SK-N-SH treated with all-trans-retinoic acid at 6 μM for 48 hours (cell line): ENCODE results near the gene CCDC80.

Experiments used
- BACH2 ChIP-seq: fragments of 250-450 bp; sonication (Bioruptor Pico); IDR thresholded peaks from 2 replicates; pipeline ENCODE4 v1.9.0; 2021; ENCODE audit warnings: mild to moderate bottlenecking, borderline replicate concordance
- CSRNP3 ChIP-seq: fragments of 250-450 bp; sonication (Bioruptor Pico); IDR thresholded peaks from 2 replicates; pipeline ENCODE4 v1.5.1; 2021; ENCODE audit warnings: mild to moderate bottlenecking, moderate library complexity
- GLIS3 ChIP-seq: fragments of 250-450 bp; sonication (Bioruptor Pico); IDR thresholded peaks from 2 replicates; pipeline ENCODE4 v1.5.0; 2020; ENCODE audit warnings: mild to moderate bottlenecking, moderate library complexity
- PPARA ChIP-seq: fragments of 250-450 bp; sonication (Bioruptor Pico); IDR thresholded peaks from 2 replicates; pipeline ENCODE4 v1.5.0; 2020; ENCODE audit warnings: mild to moderate bottlenecking, borderline replicate concordance
- RARB ChIP-seq: fragments of 250-450 bp; sonication (Bioruptor Pico); IDR thresholded peaks from 2 replicates; pipeline ENCODE4 v1.8.0; 2021; ENCODE audit warnings: mild to moderate bottlenecking, moderate library complexity
- SNAI2 ChIP-seq: fragments of 250-450 bp; sonication (Bioruptor Pico); IDR thresholded peaks from 2 replicates; pipeline ENCODE4 v1.5.0; 2020; ENCODE audit warnings: mild to moderate bottlenecking, moderate library complexity
- ZFP3 ChIP-seq: fragments of 250-450 bp; sonication (Bioruptor Pico); IDR thresholded peaks from 2 replicates; pipeline ENCODE4 v1.5.0; 2020; ENCODE audit warnings: mild to moderate bottlenecking, moderate library complexity
- ZFP30 ChIP-seq: fragments of 450-650 bp; formaldehyde crosslinking; IDR thresholded peaks from 2 replicates; pipeline ENCODE4 v1.5.0; 2022; ENCODE audit warnings: mild to moderate bottlenecking, moderate library complexity
- ZNF565 ChIP-seq: fragments of 450-650 bp; formaldehyde crosslinking; conservative IDR thresholded peaks from 2 replicates; pipeline ENCODE4 v1.5.0; 2020; ENCODE audit warnings: low read depth, mild to moderate bottlenecking, moderate library complexity
- ZNF8 ChIP-seq: fragments of 450-650 bp; formaldehyde crosslinking; IDR thresholded peaks from 2 replicates; pipeline ENCODE4 v1.5.0; 2020; ENCODE audit warnings: mild to moderate bottlenecking, moderate library complexity
- TF ChIP-seq, protein P1 (sequence below): fragments of 250-450 bp; sonication (Bioruptor Pico); IDR thresholded peaks from 2 replicates; pipeline ENCODE4 v1.8.0; 2021; ENCODE audit warnings: low read depth, mild to moderate bottlenecking, moderate library complexity, borderline replicate concordance
- TF ChIP-seq, protein P2 (sequence below): fragments of 250-450 bp; sonication (Bioruptor Pico); IDR thresholded peaks from 2 replicates; pipeline ENCODE4 v1.5.1; 2020; ENCODE audit warnings: low read depth, mild to moderate bottlenecking, moderate library complexity
- TF ChIP-seq, protein P3 (sequence below): fragments of 250-450 bp; sonication (Bioruptor Pico); IDR thresholded peaks from 2 replicates; pipeline ENCODE4 v1.8.0; 2020; ENCODE audit warnings: mild to moderate bottlenecking, moderate library complexity, borderline replicate concordance
- TF ChIP-seq, protein P4 (sequence below): fragments of 250-450 bp; sonication (Bioruptor Pico); IDR thresholded peaks from 2 replicates; pipeline ENCODE4 v1.5.0; 2020; ENCODE audit warnings: mild to moderate bottlenecking, moderate library complexity

DNA sequence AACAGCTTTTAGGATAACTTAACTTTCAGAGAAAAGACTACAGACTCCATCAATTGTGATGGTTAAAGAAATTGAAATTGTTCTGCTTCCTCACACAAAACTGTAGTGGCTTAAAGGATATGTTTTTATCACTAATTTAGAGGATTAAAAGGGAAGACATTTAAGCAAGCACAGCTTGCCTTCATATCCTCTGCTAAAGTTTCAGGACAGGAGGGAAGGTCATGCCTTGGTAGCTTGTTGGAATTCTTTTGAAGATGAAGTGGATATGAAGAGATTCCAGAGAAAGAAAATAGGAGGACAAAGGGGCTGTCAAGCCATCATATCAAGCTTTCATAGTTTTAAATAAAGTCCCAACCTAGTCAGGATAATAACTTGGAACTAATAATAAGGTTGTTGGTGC is 33.1 kb downstream of the CCDC80 start:
- no peak for TF ChIP-seq ZFP30 (CRISPR knock-in tag)
- TF ChIP-seq, protein P1, sequence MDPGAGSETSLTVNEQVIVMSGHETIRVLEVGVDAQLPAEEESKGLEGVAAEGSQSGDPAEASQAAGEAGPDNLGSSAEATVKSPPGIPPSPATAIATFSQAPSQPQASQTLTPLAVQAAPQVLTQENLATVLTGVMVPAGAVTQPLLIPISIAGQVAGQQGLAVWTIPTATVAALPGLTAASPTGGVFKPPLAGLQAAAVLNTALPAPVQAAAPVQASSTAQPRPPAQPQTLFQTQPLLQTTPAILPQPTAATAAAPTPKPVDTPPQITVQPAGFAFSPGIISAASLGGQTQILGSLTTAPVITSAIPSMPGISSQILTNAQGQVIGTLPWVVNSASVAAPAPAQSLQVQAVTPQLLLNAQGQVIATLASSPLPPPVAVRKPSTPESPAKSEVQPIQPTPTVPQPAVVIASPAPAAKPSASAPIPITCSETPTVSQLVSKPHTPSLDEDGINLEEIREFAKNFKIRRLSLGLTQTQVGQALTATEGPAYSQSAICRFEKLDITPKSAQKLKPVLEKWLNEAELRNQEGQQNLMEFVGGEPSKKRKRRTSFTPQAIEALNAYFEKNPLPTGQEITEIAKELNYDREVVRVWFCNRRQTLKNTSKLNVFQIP (CRISPR knock-in tag): no peak
- no peak for TF ChIP-seq CSRNP3 (CRISPR knock-in tag)
- TF ChIP-seq ZNF8: no peak
- no peak for TF ChIP-seq RARB
- TF ChIP-seq, protein P2, sequence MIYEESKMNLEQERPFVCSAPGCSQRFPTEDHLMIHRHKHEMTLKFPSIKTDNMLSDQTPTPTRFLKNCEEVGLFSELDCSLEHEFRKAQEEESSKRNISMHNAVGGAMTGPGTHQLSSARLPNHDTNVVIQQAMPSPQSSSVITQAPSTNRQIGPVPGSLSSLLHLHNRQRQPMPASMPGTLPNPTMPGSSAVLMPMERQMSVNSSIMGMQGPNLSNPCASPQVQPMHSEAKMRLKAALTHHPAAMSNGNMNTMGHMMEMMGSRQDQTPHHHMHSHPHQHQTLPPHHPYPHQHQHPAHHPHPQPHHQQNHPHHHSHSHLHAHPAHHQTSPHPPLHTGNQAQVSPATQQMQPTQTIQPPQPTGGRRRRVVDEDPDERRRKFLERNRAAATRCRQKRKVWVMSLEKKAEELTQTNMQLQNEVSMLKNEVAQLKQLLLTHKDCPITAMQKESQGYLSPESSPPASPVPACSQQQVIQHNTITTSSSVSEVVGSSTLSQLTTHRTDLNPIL (CRISPR knock-in tag): no peak
- TF ChIP-seq PPARA (CRISPR knock-in tag): no peak
- no peak for TF ChIP-seq BACH2 (CRISPR knock-in tag)
- TF ChIP-seq ZNF565 (CRISPR knock-in tag): no peak
- TF ChIP-seq ZFP3 (CRISPR knock-in tag): no peak
- TF ChIP-seq, protein P3, sequence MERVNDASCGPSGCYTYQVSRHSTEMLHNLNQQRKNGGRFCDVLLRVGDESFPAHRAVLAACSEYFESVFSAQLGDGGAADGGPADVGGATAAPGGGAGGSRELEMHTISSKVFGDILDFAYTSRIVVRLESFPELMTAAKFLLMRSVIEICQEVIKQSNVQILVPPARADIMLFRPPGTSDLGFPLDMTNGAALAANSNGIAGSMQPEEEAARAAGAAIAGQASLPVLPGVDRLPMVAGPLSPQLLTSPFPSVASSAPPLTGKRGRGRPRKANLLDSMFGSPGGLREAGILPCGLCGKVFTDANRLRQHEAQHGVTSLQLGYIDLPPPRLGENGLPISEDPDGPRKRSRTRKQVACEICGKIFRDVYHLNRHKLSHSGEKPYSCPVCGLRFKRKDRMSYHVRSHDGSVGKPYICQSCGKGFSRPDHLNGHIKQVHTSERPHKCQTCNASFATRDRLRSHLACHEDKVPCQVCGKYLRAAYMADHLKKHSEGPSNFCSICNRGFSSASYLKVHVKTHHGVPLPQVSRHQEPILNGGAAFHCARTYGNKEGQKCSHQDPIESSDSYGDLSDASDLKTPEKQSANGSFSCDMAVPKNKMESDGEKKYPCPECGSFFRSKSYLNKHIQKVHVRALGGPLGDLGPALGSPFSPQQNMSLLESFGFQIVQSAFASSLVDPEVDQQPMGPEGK (CRISPR knock-in tag): no peak
- TF ChIP-seq SNAI2 (CRISPR knock-in tag): no peak
- TF ChIP-seq, protein P4, sequence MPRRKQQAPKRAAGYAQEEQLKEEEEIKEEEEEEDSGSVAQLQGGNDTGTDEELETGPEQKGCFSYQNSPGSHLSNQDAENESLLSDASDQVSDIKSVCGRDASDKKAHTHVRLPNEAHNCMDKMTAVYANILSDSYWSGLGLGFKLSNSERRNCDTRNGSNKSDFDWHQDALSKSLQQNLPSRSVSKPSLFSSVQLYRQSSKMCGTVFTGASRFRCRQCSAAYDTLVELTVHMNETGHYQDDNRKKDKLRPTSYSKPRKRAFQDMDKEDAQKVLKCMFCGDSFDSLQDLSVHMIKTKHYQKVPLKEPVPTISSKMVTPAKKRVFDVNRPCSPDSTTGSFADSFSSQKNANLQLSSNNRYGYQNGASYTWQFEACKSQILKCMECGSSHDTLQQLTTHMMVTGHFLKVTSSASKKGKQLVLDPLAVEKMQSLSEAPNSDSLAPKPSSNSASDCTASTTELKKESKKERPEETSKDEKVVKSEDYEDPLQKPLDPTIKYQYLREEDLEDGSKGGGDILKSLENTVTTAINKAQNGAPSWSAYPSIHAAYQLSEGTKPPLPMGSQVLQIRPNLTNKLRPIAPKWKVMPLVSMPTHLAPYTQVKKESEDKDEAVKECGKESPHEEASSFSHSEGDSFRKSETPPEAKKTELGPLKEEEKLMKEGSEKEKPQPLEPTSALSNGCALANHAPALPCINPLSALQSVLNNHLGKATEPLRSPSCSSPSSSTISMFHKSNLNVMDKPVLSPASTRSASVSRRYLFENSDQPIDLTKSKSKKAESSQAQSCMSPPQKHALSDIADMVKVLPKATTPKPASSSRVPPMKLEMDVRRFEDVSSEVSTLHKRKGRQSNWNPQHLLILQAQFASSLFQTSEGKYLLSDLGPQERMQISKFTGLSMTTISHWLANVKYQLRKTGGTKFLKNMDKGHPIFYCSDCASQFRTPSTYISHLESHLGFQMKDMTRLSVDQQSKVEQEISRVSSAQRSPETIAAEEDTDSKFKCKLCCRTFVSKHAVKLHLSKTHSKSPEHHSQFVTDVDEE (CRISPR knock-in tag): no peak
- TF ChIP-seq GLIS3 (CRISPR knock-in tag): no peak
